CD14-positive monocyte (primary cell): ENCODE data around the gene TLCD5. TPM values are rescaled to one million over a fixed set of nuclear protein-coding genes. Genes with fewer than 3 reads are reported as not detected.

ENCODE experiments used
- DNase-seq, 3 donors: peaks; one replicate each; pipeline ENCODE4 v3.0.0-alpha.2; 2011 to 2022
- H2AFZ ChIP-seq: 2 replicates; pipeline ENCODE4 v1.6.0; 2012; ENCODE audit warnings: mild to moderate bottlenecking, low read depth, low read length, inconsistent platforms; ENCODE audit not compliant: insufficient read depth, poor library complexity, severe bottlenecking
- H3K27ac ChIP-seq, 2 donors: 1 replicate in 1 of 2; 2 replicates in 1 of 2; pipeline ENCODE4 v1.5.1; 2012 to 2013; ENCODE audit warnings: low read length in 2 of 2, control low read depth in 1 of 2, inconsistent platforms in 1 of 2, low read depth in 1 of 2, mild to moderate bottlenecking in 1 of 2
- H3K27me3 ChIP-seq, 2 donors: one replicate each; pipeline versions ENCODE4 v1.6.0 to v1.6.1; 2011 to 2013; ENCODE audit warnings: low read length in 2 of 2; ENCODE audit not compliant: control insufficient read depth in 2 of 2, insufficient read depth in 2 of 2
- H3K36me3 ChIP-seq, 2 donors: replicated peaks in 1 of 2; 1 replicate in 1 of 2; 2 replicates in 1 of 2; pipeline versions ENCODE4 v1.5.1 to v1.6.1; 2012 to 2013; ENCODE audit warnings: low read length in 2 of 2, control low read depth in 1 of 2, inconsistent platforms in 1 of 2, mild to moderate bottlenecking in 1 of 2; ENCODE audit not compliant: insufficient read depth in 2 of 2, control insufficient read depth in 1 of 2
- H3K4me1 ChIP-seq, 2 donors: 1 replicate in 1 of 2; 2 replicates in 1 of 2; pipeline versions ENCODE4 v1.5.1 to v1.6.1; 2012 to 2013; ENCODE audit warnings: low read length in 2 of 2, control low read depth in 1 of 2, inconsistent platforms in 1 of 2, mild to moderate bottlenecking in 1 of 2, moderate library complexity in 1 of 2; ENCODE audit not compliant: insufficient read depth in 2 of 2, control insufficient read depth in 1 of 2
- H3K4me2 ChIP-seq: replicated peaks from 2 replicates; pipeline ENCODE3; 2012; ENCODE audit warnings: low read length, moderate library complexity, mild to moderate bottlenecking; ENCODE audit not compliant: poor library complexity, severe bottlenecking; ENCODE audit errors: extremely low read depth
- H3K4me3 ChIP-seq, 3 experiments: fragments of 200-600 bp in 1 of 3; sonication (generic) in 1 of 3; replicated peaks in 1 of 3; 1 replicate in 2 of 3; 2 replicates in 1 of 3; pipeline ENCODE4 v1.5.1; 2011 to 2013; ENCODE audit warnings: low read length in 3 of 3, mild to moderate bottlenecking in 3 of 3, control low read depth in 2 of 3, low read depth in 2 of 3, inconsistent platforms in 1 of 3, moderate library complexity in 1 of 3
- H3K79me2 ChIP-seq: 2 replicates; pipeline ENCODE4 v1.6.0; 2012; ENCODE audit warnings: mild to moderate bottlenecking, control low read depth, inconsistent platforms, low read length, moderate library complexity; ENCODE audit not compliant: insufficient read depth
- H3K9ac ChIP-seq: 2 replicates; pipeline ENCODE4 v1.6.0; 2017; ENCODE audit warnings: low read length, mild to moderate bottlenecking; ENCODE audit not compliant: insufficient read depth, poor library complexity, severe bottlenecking
- H3K9me3 ChIP-seq, 2 donors: replicated peaks in 1 of 2; 1 replicate in 1 of 2; 2 replicates in 1 of 2; pipeline versions ENCODE4 v1.5.1 to v1.6.1; 2012 to 2013; ENCODE audit warnings: low read length in 2 of 2, control low read depth in 1 of 2; ENCODE audit not compliant: control insufficient read depth in 1 of 2, insufficient read depth in 1 of 2
- H4K20me1 ChIP-seq: 2 replicates; pipeline ENCODE4 v1.6.0; 2012; ENCODE audit warnings: mild to moderate bottlenecking, low read length, control low read depth, moderate library complexity; ENCODE audit not compliant: insufficient read depth
- H3K27ac Mint-ChIP-seq, 7 donors: one replicate each; pipeline ENCODE4 v1.8.0; 2020; ENCODE audit warnings: mild to moderate bottlenecking in 7 of 7, mixed read lengths in 7 of 7, moderate library complexity in 6 of 7, inconsistent platforms in 2 of 7
- H3K27me3 Mint-ChIP-seq, 3 donors: one replicate each; pipeline ENCODE4 v1.8.0; 2021 to 2022; ENCODE audit warnings: low read depth in 3 of 3, mild to moderate bottlenecking in 3 of 3, mixed read lengths in 3 of 3, moderate library complexity in 3 of 3, inconsistent platforms in 1 of 3
- H3K36me3 Mint-ChIP-seq, 2 donors: one replicate each; pipeline ENCODE4 v1.8.0; 2020; ENCODE audit warnings: mixed read lengths in 2 of 2, inconsistent platforms in 1 of 2, mild to moderate bottlenecking in 1 of 2
- H3K4me1 Mint-ChIP-seq: one replicate; pipeline ENCODE4 v1.8.0; 2020; ENCODE audit warnings: mild to moderate bottlenecking, mixed read lengths
- H3K4me3 Mint-ChIP-seq, 2 donors: one replicate each; pipeline ENCODE4 v1.8.0; 2020; ENCODE audit warnings: mild to moderate bottlenecking in 2 of 2, mixed read lengths in 2 of 2, moderate library complexity in 1 of 2
- H3K9me3 Mint-ChIP-seq, 7 donors: one replicate each; pipeline ENCODE4 v1.8.0; 2020 to 2022; ENCODE audit warnings: mixed read lengths in 7 of 7, mild to moderate bottlenecking in 6 of 7, moderate library complexity in 6 of 7, inconsistent platforms in 2 of 7
- WGBS: methylation state at CpG from one replicate; pipeline ENCODE4 v1.1.5; 2013; ENCODE audit warnings: missing lambda C conversion rate; ENCODE audit not compliant: insufficient coverage; 5-methylcytosine and 5-hydroxymethylcytosine counted together
- intact Hi-C, 2 donors: fragments of 100-400 bp; cut with micrococcal nuclease; formaldehyde crosslinking; loops; one replicate each; pipeline versions ENCODE4 v1.15.0 to v1.15.1; 2023
- polyA plus RNA-seq, 3 donors: library from polyadenylated mRNA; depleted of rRNA in 1 of 3; unstranded in 2 of 3; stranded (reverse) in 1 of 3; fragments of 300-500 nt in 2 of 3; fragments of >200 nt in 1 of 3; fragmentation: Illumina TruSeq in 2 of 3; gene quantifications; 1 replicate in 2 of 3; 2 replicates in 1 of 3; pipeline ENCODE4 v1.2.3, GENCODE V29; 2012 to 2021
- TF ChIP-seq, protein P1 (sequence below): fragments of 200-600 bp; IDR thresholded peaks from one replicate; pipeline ENCODE4 v1.8.0; 2022; ENCODE audit warnings: antibody characterized with exemption, mild to moderate bottlenecking

Gene TLCD5
- polyA plus RNA-seq, 3 donors, result not detected

DNA sequence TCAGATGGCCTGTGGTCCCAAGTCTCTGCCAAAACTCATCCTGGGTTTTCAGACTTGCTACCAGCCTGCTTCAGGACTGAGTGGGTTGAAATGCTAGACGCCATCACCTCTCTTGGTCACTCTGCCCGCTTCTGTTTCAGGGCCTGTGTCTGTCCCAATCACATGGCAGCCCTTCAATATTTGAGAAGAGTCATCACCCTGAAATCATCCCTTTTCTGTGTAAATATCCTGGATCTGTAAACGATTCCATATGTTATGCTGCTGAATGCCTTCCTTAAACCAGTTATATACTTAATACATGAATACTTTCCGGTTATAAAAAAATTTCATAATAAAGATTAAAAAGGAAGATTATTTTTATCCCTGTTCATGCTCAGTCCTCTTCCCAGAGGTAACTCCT is 39.8 kb upstream of the TLCD5 start:
- Histone ChIP-seq H3K9ac (no peak overlapping the region), H3K27ac (no peak overlapping the region), H2AFZ (no peak overlapping the region), H3K4me1 (peaks cover 0 to 2% of the 10 kb centered on the region in 2 donors), H4K20me1 (no peaks in the 10 kb centered on the region), H3K4me2 (no peak overlapping the region), H3K36me3 (no peaks in the 10 kb centered on the region), H3K79me2 (no peaks in the 10 kb centered on the region), H3K27me3 (peaks cover 11 to 22% of the 10 kb centered on the region in 2 donors), H3K4me3 (no peak overlapping the region), H3K9me3 (no peaks in the 10 kb centered on the region)
- Mint-ChIP-seq H3K4me3 (no peak overlapping the region), H3K27me3 (peaks cover 14 to 32% (median 14%) of the 10 kb centered on the region in 3 donors), H3K36me3 (no peaks in the 10 kb centered on the region), H3K4me1 (peaks cover 6% of the 10 kb centered on the region), H3K9me3 (peaks cover 0 to 2% (median 0%) of the 10 kb centered on the region in 7 donors), H3K27ac (peak overlapping the region in 1 of 7 donors; percentile 26)
- TF ChIP-seq, protein P1, sequence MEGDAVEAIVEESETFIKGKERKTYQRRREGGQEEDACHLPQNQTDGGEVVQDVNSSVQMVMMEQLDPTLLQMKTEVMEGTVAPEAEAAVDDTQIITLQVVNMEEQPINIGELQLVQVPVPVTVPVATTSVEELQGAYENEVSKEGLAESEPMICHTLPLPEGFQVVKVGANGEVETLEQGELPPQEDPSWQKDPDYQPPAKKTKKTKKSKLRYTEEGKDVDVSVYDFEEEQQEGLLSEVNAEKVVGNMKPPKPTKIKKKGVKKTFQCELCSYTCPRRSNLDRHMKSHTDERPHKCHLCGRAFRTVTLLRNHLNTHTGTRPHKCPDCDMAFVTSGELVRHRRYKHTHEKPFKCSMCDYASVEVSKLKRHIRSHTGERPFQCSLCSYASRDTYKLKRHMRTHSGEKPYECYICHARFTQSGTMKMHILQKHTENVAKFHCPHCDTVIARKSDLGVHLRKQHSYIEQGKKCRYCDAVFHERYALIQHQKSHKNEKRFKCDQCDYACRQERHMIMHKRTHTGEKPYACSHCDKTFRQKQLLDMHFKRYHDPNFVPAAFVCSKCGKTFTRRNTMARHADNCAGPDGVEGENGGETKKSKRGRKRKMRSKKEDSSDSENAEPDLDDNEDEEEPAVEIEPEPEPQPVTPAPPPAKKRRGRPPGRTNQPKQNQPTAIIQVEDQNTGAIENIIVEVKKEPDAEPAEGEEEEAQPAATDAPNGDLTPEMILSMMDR, result no peak
- intact Hi-C loops, result no loop called here
- no peak for DNase-seq
- WGBS, result 100% methylated on average over 2 of the region's 4 CpGs

DNA sequence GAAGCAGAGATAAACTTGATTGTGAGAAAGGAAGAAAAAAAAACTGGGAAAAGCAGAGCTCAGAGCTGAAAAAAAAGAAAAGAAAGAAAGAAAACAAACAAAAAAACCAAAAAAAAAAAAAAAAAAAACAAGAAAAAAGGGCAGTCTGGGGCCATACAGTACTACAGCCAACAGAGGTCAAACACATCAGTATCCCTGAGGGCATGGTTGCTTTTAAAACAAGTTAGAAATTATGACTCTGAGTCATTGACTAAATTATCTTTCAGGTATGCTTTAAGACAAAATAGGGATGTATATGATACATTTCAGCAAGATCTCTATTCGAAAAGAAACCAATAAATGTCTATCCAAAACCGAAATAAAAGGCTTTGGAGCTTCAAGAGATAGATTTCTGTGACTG is 37.1 kb upstream of the TLCD5 start:
- Histone ChIP-seq H3K9ac (no peak overlapping the region), H3K27me3 (peaks cover 19 to 34% of the 10 kb centered on the region in 2 donors), H3K36me3 (no peaks in the 10 kb centered on the region), H4K20me1 (no peaks in the 10 kb centered on the region), H3K4me1 (peaks cover 1 to 4% of the 10 kb centered on the region in 2 donors), H3K79me2 (no peaks in the 10 kb centered on the region), H3K4me3 (no peak overlapping the region), H3K27ac (no peak overlapping the region), H3K4me2 (no peak overlapping the region), H3K9me3 (no peaks in the 10 kb centered on the region), H2AFZ (no peak overlapping the region)
- TF ChIP-seq, protein P1, result no peak
- WGBS, result no CpG with 5 or more reads among the region's 2 CpGs
- Mint-ChIP-seq H3K9me3 (peaks cover 0 to 3% (median 1%) of the 10 kb centered on the region in 7 donors), H3K36me3 (no peaks in the 10 kb centered on the region), H3K27me3 (peaks cover 14 to 29% (median 16%) of the 10 kb centered on the region in 3 donors), H3K4me1 (peaks cover 10% of the 10 kb centered on the region), H3K27ac (no peak overlapping the region), H3K4me3 (no peak overlapping the region)
- intact Hi-C loops, result no loop called here
- DNase-seq, result no peak
